Measurements from ENCODE around the gene CEP112.

GRCh38 chr17:65952586-65952985 is 239.3 kb downstream of the CEP112 start:
- TF ChIP-seq CDX4 (CRISPR knock-in tag; IDR thresholded peaks at IDR 0.05; ENCODE audit: borderline replicate concordance) (no peak), CTCF (IDR thresholded peaks at IDR 0.05) (no peak), NR3C1 (CRISPR knock-in tag; conservative IDR thresholded peaks at IDR 0.05; ENCODE audit: low read depth) (no peak), TEAD4 (CRISPR knock-in tag; IDR thresholded peaks at IDR 0.05) (no peak), SP1 (CRISPR knock-in tag; conservative IDR thresholded peaks at IDR 0.05) (no peak), RELA (CRISPR knock-in tag; IDR thresholded peaks at IDR 0.05; ENCODE audit: borderline replicate concordance) (no peak), ZNF423 (CRISPR knock-in tag; IDR thresholded peaks at IDR 0.05) (no peak), NFE2L1 (CRISPR knock-in tag; IDR thresholded peaks at IDR 0.05) (no peak), MAX (CRISPR knock-in tag; IDR thresholded peaks at IDR 0.05) (no peak)

Data from WTC11 (cell line).